Spinal cord (tissue), 10 donors: ENCODE data around the gene LRMDA. TPM values are rescaled to one million over a fixed set of nuclear protein-coding genes. Genes with fewer than 3 reads are reported as not detected.
"Not testable (repeated sequence)": the region's sequence is repeated elsewhere in the genome, so short reads cannot be mapped to it uniquely, and the experiment has no call there.

Experiments
- DNase-seq, 6 donors: peaks; one replicate each; pipeline versions ENCODE4 v3.0.0 to v3.0.0-alpha.2; 2013 to 2015; ENCODE audit warnings: low spot score in 6 of 6, low read depth in 4 of 6
- H3K27ac ChIP-seq: one replicate; pipeline ENCODE4 v1.5.1; 2013; ENCODE audit warnings: low read depth, low read length, control low read depth
- H3K27me3 ChIP-seq: one replicate; pipeline ENCODE4 v1.6.1; 2013; ENCODE audit warnings: low read length; ENCODE audit not compliant: control insufficient read depth, insufficient read depth
- H3K36me3 ChIP-seq: one replicate; pipeline ENCODE4 v1.6.1; 2013; ENCODE audit warnings: low read length; ENCODE audit not compliant: control insufficient read depth, insufficient read depth
- H3K4me1 ChIP-seq: one replicate; pipeline ENCODE4 v1.6.1; 2013; ENCODE audit warnings: low read length; ENCODE audit not compliant: control insufficient read depth, insufficient read depth
- H3K4me3 ChIP-seq: one replicate; pipeline ENCODE4 v1.5.1; 2013; ENCODE audit warnings: low read depth, low read length, control low read depth
- H3K9me3 ChIP-seq: one replicate; pipeline ENCODE4 v1.6.1; 2013; ENCODE audit warnings: low read length; ENCODE audit not compliant: control insufficient read depth, insufficient read depth
- WGBS: methylation state at CpG from one replicate; pipeline ENCODE4 v1.1.5; 2013; ENCODE audit warnings: missing lambda C conversion rate; ENCODE audit not compliant: insufficient coverage; 5-methylcytosine and 5-hydroxymethylcytosine counted together
- polyA plus RNA-seq, 2 donors: library from polyadenylated mRNA; unstranded; fragments of 120-200 nt; gene quantifications; one replicate each; pipeline ENCODE4 v1.2.1, GENCODE V29; 2013; ENCODE audit not compliant: insufficient read length in 2 of 2
- total RNA-seq, 2 donors: library from RNA; depleted of rRNA in 1 of 2; stranded (reverse); fragments of 120-200 nt in 1 of 2; fragments of >200 nt in 1 of 2; gene quantifications; one replicate each; pipeline versions ENCODE4 v1.2.3 to v1.2.4, GENCODE V29; 2013 to 2014
- donor health status: healthy.

LRMDA gene
- total and polyA plus RNA-seq, 4 donors, result 5.6 to 9.9 (median 7.2) TPM

- 80% methylated on average over 2 of the region's 6 CpGs for WGBS
- H3K4me3 ChIP-seq, result no peak overlapping the region
- H3K9me3 ChIP-seq, result no peaks in the 10 kb centered on the region
- no peak for DNase-seq
- peaks cover 11% of the 10 kb centered on the region for H3K27me3 ChIP-seq
- H3K4me1 ChIP-seq, result peaks cover 9% of the 10 kb centered on the region
- H3K36me3 ChIP-seq, result no peaks in the 10 kb centered on the region
- no peak overlapping the region for H3K27ac ChIP-seq
These were observed 165.7 kb downstream of the LRMDA start for GRCh38 chr10:75596930-75597620.

DNA sequence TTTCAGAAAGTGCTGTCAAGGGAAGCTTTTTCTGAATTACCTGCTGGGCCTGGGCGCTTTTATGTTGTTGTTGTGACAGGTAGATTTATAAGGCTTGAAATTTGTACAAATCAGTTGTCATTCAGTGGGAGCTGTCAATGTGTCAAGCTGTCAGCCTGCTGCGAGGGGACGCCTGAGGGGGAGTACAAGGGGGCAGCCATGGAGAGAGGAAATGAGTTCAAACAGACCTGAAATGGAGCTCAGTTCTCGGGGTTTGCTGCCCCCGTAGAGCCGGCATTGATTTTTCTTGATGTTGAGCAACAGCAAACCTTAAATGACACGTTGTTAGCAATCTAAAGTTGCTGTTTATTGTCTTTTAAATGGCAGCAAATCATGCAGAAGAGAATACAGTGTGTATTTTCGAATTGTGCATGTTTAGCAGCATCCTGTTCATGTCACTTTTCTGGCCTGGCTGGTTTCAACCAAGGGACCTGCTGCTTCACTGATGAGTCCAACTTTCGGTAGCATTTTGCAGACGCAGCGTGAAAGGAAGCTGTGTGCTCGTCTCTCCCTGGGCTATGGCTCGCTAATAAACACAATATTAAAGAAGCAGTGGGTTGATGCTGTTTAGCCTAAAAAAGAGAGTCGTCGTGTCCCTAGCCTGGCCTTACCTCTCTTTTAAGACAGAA, 166.5 kb downstream of the LRMDA start:
- Histone ChIP-seq H3K36me3 (no peaks in the 10 kb centered on the region), H3K4me1 (peaks cover 4% of the 10 kb centered on the region), H3K4me3 (no peak overlapping the region), H3K9me3 (no peaks in the 10 kb centered on the region), H3K27ac (no peak overlapping the region), H3K27me3 (peaks cover 7% of the 10 kb centered on the region)
- peak in 2 of 6 donors; percentile 55 to 63 for DNase-seq
- WGBS, result 48% methylated on average over 8 of the region's 15 CpGs

DNA sequence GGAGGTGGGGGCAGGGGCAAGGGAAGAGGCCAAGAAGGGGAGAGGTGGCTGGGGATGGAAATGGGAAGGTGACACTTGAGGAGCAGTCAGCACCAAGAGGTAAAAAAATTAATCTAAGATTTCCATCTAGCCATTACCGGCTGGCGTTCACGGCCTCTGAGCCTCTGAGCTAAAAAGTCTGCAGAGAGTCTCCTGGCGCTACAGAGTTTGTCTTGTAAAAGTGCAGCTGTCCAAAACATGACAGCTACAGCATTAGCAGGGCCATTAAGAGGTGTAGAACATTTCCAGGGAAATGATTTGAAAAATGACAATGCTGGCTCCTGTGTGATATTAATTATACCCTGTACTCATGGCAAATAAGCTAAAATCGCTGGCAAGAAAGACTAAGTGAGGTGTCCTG, 167.6 kb downstream of the LRMDA start:
- Histone ChIP-seq H3K4me3 (no peak overlapping the region), H3K9me3 (no peaks in the 10 kb centered on the region), H3K4me1 (peaks cover 4% of the 10 kb centered on the region), H3K36me3 (no peaks in the 10 kb centered on the region), H3K27me3 (peaks cover 4% of the 10 kb centered on the region), H3K27ac (no peak overlapping the region)
- peak in 1 of 6 donors; percentile 62 for DNase-seq
- WGBS, result 100% methylated on average over 3 of the region's 5 CpGs

- Histone ChIP-seq H3K9me3 (no peaks in the 10 kb centered on the region), H3K27me3 (peaks cover 4% of the 10 kb centered on the region), H3K4me3 (no peak overlapping the region), H3K27ac (no peak overlapping the region), H3K36me3 (no peaks in the 10 kb centered on the region), H3K4me1 (peaks cover 4% of the 10 kb centered on the region)
- 93% methylated on average over 2 of the region's 2 CpGs for WGBS
- no peak for DNase-seq
These were observed 168.6 kb downstream of the LRMDA start for GRCh38 chr10:75599875-75600648.

GRCh38 chr10:75600833-75601232, 169.4 kb downstream of the LRMDA start:
- peaks cover 4% of the 10 kb centered on the region for H3K27me3 ChIP-seq
- no peak overlapping the region for H3K27ac ChIP-seq
- H3K4me1 ChIP-seq, result peaks cover 4% of the 10 kb centered on the region
- no peak for DNase-seq
- H3K9me3 ChIP-seq, result no peaks in the 10 kb centered on the region
- no peaks in the 10 kb centered on the region for H3K36me3 ChIP-seq
- H3K4me3 ChIP-seq, result no peak overlapping the region
- no CpG with 5 or more reads among the region's 4 CpGs for WGBS

DNA sequence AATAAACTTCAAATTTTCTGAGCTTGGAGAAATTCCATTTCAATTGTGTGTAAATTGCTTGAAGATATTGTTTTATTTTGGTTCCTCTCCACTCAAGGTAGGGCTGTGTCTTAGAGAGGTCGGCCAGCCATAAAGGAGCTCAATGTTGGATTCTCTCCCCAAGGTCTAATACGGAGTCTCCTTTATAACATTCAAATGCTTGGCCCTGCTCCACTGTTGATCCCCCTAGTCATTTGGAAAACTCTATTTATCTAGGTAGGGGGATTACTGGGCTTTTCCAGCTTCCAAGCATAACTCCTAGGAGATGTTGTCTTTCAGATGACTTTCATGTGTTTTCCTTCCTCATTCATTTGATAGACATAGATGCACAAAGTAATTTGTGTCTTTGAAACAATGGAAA, 170.9 kb downstream of the LRMDA start:
- WGBS, result no CpG with 5 or more reads among the region's 2 CpGs
- H3K4me1 ChIP-seq, result peaks cover 4% of the 10 kb centered on the region
- H3K9me3 ChIP-seq, result no peaks in the 10 kb centered on the region
- no peak overlapping the region for H3K4me3 ChIP-seq
- DNase-seq, result no peak
- no peak overlapping the region for H3K27ac ChIP-seq
- no peaks in the 10 kb centered on the region for H3K36me3 ChIP-seq
- H3K27me3 ChIP-seq, result peaks cover 4% of the 10 kb centered on the region

DNA sequence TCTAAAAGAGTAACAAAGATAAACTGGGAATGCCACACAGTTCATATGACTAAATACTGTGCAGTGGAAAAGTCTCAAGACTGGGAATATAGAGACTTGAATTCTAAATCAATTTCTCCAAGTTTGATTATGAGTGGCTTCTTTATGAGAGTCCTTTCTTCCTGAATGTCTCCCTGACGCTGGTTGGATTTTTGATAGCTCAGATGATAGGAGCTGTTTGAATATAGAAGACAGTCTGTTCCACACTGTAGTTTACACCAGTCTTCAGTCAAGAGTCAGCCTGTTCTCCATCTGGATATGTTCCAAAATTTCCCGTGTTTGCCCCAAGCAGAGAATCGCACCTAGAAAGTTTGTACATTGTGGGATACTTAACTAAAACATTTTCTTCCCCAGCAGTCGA, 173.7 kb downstream of the LRMDA start:
- no peaks in the 10 kb centered on the region for H3K27me3 ChIP-seq
- H3K4me3 ChIP-seq, result no peak overlapping the region

DNA sequence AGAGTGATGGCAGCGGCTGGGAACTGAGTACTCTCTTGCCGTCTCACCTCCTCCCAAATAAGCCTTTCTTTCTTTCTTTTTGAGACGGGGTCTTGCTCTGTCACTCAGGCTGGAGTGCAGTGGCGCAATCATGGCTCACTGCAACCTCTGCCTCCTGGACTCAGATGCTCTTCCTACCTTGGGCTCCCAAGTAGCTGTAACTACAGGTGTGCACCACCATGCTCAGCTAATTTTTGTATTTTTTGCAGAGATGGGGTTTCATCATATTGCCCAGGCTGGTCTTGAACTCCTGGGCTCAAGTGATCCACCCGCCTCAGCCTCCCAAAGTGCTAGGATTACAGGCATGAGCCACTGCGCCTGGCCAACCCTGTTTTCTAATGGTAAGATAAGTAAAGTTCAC, 174.4 kb downstream of the LRMDA start:
- not testable (repeated sequence) for H3K27me3 ChIP-seq, H3K36me3 ChIP-seq, H3K27ac ChIP-seq, DNase-seq, H3K4me3 ChIP-seq, H3K4me1 ChIP-seq, H3K9me3 ChIP-seq
- 50% methylated on average over 2 of the region's 6 CpGs for WGBS

More for the DNA sequence above, 173.7 kb downstream of the LRMDA start:
- Histone ChIP-seq H3K36me3 (no peaks in the 10 kb centered on the region), H3K4me1 (no peaks in the 10 kb centered on the region), H3K9me3 (no peaks in the 10 kb centered on the region), H3K27ac (no peak overlapping the region)
- DNase-seq, result no peak
- 80% methylated on average over 1 of the region's 4 CpGs for WGBS

GRCh38 chr10:75606203-75606779, 174.9 kb downstream of the LRMDA start:
- Histone ChIP-seq H3K4me1 (no peaks in the 10 kb centered on the region), H3K9me3 (no peaks in the 10 kb centered on the region), H3K27ac (no peak overlapping the region), H3K4me3 (no peak overlapping the region), H3K27me3 (no peaks in the 10 kb centered on the region), H3K36me3 (no peaks in the 10 kb centered on the region)
- WGBS, result no CpG with 5 or more reads among the region's 5 CpGs
- no peak for DNase-seq
